Gastrocnemius medialis (tissue), 4 donors: ENCODE results near the gene STARD3.

Experiments used
- POLR2A ChIP-seq, 2 donors: fragments of 450-650 bp; IDR thresholded peaks; one replicate each; pipeline ENCODE4 v1.6.1; 2017; ENCODE audit warnings: antibody characterized with exemption in 2 of 2, mild to moderate bottlenecking in 2 of 2, moderate library complexity in 2 of 2
- TF ChIP-seq, protein P1 (sequence below), 5 experiments: fragments of 450-650 bp in 3 of 5; fragments of 200-600 bp in 2 of 5; sonication (generic) in 2 of 5; IDR thresholded peaks in 4 of 5; conservative IDR thresholded peaks in 1 of 5; 1 replicate in 4 of 5; 2 replicates in 1 of 5; pipeline ENCODE4 v1.5.1; 2016 to 2019; ENCODE audit warnings: antibody characterized with exemption in 5 of 5, mild to moderate bottlenecking in 3 of 5, moderate library complexity in 3 of 5

DNA sequence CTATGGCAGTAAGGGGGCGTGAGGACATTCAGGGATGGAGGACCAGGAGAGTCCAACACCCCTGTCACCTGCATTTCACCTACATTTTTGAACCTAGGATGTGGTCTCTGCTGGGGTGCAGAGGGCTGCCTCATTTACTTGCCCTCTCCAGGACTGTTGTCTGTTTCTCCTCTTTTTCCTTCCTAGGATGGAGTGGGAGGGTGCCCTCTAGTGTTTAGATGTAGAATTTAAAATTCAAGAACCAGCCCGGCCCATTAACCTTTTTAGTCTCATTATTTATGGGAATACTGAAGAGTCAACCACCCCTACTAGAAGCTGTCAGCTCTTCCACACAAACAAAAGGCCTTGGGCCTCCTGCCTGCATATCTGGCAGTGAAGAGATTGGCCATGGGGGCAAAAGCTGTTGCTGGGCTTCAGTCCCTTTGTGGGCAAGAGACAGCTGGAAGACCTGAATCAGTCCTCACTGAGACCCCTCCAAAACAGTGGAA lies 2.5 kb upstream of the STARD3 start:
- TF ChIP-seq, protein P1, sequence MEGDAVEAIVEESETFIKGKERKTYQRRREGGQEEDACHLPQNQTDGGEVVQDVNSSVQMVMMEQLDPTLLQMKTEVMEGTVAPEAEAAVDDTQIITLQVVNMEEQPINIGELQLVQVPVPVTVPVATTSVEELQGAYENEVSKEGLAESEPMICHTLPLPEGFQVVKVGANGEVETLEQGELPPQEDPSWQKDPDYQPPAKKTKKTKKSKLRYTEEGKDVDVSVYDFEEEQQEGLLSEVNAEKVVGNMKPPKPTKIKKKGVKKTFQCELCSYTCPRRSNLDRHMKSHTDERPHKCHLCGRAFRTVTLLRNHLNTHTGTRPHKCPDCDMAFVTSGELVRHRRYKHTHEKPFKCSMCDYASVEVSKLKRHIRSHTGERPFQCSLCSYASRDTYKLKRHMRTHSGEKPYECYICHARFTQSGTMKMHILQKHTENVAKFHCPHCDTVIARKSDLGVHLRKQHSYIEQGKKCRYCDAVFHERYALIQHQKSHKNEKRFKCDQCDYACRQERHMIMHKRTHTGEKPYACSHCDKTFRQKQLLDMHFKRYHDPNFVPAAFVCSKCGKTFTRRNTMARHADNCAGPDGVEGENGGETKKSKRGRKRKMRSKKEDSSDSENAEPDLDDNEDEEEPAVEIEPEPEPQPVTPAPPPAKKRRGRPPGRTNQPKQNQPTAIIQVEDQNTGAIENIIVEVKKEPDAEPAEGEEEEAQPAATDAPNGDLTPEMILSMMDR (IDR thresholded peaks at IDR 0.05 in 4 of 5, conservative IDR thresholded peaks at IDR 0.05 in 1 of 5): peak; percentile 54 to 81 (median 66)
- TF ChIP-seq POLR2A (IDR thresholded peaks at IDR 0.05): no peak
